H1 (cell line): ENCODE results near the gene LPO. TPM values are rescaled to one million over a fixed set of nuclear protein-coding genes. Genes with fewer than 3 reads are reported as not detected.

Source experiments
- BACH1 ChIP-seq: IDR thresholded peaks from 2 replicates; pipeline ENCODE4 v1.6.1; 2012; ENCODE audit warnings: low read length, improper control_type of control experiment
- RBBP5 ChIP-seq: IDR thresholded peaks from 2 replicates; pipeline ENCODE4 v1.7.1; 2012; ENCODE audit warnings: low read depth, mild to moderate bottlenecking, inconsistent platforms, low read length, moderate library complexity, borderline replicate concordance
- SUZ12 ChIP-seq: fragments of 200-600 bp; sonication (generic); IDR thresholded peaks from 2 replicates; pipeline ENCODE4 v1.6.1; 2012; ENCODE audit warnings: mild to moderate bottlenecking, inconsistent platforms, low read length, moderate library complexity, mixed read lengths
- polyA plus RNA-seq, 7 experiments: library from polyadenylated mRNA; depleted of rRNA in 3 of 7; stranded (reverse) in 5 of 7; unstranded in 2 of 7; fragments of >200 nt in 5 of 7; fragments of 200-250 nt in 2 of 7; gene quantifications; 1 replicate in 5 of 7; 2 replicates in 1 of 7; 4 replicates in 1 of 7; pipeline versions ENCODE4 v1.2.1 to v1.2.3, GENCODE V29; 2011 to 2013; ENCODE audit warnings: missing spikeins in 2 of 7, mixed read lengths in 2 of 7
- total RNA-seq: library from RNA; stranded (reverse); fragmentation: NEBNext Ultra II Directional; extraction: Animal tissue kit (Norgen Biotek cat#: 25700); gene quantifications from 2 replicates; pipeline ENCODE4 v1.2.1, GENCODE V29; 2021
- TF ChIP-seq, protein P1 (sequence below): IDR thresholded peaks from 2 replicates; pipeline ENCODE4 v1.6.1; 2011; ENCODE audit warnings: low read length, improper control_type of control experiment

The LPO gene
- total and polyA plus RNA-seq, 2 of the 8 experiments (the other 6 are each of a cell fraction or from before 2014, with no cell fraction given) = 0.38 to 0.52 TPM

DNA sequence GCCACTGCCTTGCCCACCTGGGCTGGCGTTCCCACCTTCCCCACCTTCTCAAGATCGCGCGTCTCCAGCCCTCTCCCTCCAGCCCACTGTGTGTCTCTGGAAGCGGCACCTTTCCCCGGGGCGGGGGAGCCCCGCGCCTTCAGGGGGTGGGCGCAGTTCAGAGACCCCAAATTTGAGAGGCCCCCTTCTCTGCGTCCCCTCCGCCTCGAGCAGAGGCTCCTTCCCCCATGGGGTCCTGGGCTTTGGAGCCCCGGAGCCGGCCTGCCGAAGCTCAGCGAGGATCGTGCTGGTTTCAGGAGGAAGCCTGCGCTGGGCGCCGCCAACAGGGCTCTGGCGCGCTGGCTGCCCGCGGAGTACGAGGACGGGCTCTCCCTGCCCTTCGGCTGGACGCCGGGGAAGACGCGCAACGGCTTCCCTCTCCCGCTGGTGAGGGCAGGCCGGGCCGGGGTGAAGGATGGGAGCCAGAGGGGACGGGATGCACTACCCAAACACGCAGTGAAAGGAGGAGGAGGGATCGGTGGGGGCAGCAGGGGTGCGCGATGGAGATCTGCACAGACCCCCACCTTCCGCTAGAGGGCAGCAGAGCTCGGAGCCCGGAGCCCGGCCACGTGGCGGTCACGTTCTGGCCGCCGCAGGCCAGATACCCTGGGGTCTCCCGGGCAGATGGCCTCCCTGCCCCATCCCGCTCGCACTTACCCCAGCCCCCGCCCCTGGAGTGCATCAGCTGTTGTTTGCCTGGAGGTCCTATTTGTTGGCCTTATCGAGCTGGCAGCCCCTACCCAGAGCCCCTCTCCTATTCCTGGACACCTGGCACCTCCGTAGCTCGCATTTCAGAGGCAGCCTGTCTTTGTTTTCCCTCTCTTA is 11.1 kb downstream of the LPO start (continued):
- TF ChIP-seq RBBP5 (peak; percentile 44; the same call in 1 of the 2 replicates), SUZ12 (peak; percentile 67; the same call in 1 of the 2 replicates), BACH1 (no peak)
- TF ChIP-seq, protein P1, sequence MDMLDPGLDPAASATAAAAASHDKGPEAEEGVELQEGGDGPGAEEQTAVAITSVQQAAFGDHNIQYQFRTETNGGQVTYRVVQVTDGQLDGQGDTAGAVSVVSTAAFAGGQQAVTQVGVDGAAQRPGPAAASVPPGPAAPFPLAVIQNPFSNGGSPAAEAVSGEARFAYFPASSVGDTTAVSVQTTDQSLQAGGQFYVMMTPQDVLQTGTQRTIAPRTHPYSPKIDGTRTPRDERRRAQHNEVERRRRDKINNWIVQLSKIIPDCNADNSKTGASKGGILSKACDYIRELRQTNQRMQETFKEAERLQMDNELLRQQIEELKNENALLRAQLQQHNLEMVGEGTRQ = peak; percentile 74
